D341Med (cell line): ENCODE results near the gene FRY.
A peak's percentile ranks its signal among the peaks of the same experiment; 100 is the strongest.

Experiments
- DNase-seq: peaks from one replicate; pipeline ENCODE4 v3.0.0; 2012; ENCODE audit warnings: low spot score

Gene FRY

DNA sequence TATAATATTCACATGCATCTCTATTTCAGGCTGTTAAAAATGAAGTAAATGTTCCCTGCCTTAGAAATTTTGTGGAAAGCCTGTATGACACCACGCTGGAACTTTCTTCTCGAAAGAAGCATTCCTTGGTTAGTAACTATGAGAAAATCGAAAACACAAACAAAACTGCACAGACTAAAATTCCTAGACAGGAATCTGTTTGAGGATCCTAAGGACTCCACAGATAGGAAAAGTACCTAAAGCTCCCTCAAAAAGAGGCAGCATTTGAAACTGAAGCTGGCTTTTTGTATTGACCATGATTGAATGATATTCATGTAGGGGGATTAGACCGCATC, 103.4 kb downstream of the FRY start:
- no peak for DNase-seq

DNA sequence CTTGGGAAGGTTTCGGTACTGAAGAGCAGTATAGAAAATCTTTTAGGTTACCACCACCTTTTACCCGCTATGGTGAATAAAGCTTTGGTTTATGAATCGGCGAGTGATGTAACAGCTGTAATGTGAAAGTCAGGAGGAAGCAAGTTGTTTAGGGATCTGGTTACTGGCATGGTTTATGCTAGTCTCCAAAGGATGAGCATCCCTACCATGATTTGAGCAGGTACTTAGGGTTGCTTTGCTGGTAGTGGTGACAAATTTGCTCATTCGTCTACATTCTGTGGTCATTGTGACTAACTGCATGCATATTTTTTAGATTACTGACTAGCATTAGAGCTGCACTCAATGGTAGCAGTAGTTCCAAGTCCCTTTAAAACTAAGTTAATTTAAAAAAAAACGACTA, 104.1 kb downstream of the FRY start:
- no peak for DNase-seq

DNA sequence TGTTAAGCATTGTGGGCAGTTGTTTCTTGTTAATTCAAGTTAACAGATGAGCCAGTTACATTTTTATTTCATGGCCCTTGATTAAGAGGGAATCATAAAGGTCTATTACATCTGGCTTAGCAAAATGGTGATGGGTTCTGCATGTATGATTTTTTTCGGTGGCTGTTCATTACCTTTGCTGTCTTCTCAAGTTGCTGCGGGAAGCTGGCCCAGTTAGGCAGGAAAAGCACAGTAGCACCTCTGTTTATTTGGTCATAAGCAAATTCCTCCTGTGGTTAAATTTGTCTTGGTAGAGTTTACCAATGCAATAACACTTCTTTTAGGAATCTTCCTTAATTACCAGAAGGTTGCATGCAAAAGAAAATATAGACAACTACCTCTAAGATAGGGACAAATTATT, 104.5 kb downstream of the FRY start:
- DNase-seq: no peak

DNA sequence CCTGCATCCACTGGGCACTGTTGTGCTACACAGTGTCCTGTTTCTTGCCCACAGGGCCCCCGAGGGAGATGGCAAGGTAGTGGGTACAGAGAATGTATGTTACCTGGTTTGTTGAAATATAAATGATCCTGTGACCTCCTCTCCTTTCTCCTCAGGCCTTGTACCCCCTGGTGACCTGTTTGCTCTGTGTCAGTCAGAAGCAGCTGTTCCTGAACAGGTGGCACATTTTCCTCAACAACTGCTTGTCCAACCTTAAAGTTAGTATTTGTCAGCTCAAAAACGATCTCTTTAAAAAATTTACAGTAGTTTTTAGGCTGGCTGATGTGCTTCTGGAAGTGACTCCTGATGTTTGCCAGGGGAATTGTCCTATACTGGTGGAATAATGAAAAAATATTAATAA, 105.1 kb downstream of the FRY start:
- DNase-seq: no peak

DNA sequence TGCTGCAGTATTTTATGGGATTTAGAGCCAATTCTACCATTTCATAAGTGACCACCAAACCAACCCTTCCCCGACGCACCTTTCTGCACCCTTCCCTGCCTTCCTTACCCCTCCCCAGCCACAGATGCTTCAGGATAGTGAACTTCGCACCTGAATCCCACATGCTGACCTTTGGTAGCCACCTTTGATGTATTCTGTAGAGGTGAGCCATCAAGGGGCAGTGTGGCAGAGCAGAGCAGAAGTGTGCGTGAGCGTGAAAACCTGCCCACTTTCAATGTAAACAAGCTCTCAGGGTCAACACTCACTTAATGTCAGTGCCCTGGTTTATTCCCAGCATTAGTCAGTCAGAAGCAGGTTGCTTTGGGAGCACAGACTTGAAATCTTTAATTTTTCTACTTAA, 107.7 kb downstream of the FRY start:
- DNase-seq: no peak

DNA sequence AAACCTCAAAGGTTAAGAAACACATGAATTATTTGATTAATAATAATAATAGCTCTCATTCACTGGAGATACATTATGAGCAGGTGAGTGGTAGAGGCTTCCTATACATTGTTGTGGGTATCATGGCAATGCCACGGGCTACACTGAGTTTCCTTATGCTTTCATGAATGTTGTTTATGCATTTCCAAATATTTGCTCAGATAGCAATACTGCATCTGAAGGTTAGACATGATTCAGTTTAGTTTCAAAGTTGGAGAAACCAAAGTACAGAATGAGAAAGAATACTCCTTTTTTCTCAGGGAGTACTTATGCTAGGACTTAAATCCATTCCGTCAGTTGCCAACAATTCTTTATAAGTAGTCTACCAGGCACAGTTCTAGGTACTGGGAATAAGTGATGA, 108.5 kb downstream of the FRY start:
- no peak for DNase-seq

DNA sequence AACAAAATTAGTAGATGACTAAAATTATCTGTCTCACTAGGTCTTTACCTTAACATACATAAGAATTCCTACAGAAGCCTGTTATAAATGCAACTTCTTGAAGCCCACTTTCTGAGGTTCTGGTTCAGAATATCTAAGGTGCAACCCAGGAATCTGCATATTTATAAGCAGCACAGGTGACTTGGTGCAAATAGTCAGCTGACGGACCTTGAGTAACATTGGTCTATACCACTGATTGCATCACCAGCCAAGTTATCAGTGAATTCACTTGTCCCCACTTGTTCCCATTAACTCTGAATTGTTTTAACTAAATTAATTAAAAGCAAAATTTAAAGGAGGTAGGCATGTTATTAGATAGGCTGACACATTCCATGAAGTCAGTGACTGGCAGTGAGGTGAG, 109.9 kb downstream of the FRY start:
- DNase-seq: no peak

DNA sequence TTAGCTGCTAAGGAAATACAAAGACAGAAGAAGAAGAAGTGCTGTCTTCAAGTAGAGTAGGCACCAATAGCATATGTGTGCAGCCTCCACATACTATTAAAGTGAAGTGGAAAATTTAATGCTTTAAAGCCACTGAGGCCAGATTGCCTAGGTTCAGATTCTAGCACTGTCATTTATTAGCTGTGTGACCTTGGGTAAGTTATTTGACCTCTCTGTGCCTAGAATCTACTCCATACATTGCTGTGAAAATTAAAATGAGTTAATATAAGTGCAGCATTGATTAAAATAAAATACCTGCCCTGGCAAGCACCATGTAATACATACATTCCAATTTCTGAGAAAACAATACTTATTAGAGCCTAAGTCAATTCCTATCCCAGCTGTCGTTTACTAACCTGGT, 110.5 kb downstream of the FRY start:
- no peak for DNase-seq

DNA sequence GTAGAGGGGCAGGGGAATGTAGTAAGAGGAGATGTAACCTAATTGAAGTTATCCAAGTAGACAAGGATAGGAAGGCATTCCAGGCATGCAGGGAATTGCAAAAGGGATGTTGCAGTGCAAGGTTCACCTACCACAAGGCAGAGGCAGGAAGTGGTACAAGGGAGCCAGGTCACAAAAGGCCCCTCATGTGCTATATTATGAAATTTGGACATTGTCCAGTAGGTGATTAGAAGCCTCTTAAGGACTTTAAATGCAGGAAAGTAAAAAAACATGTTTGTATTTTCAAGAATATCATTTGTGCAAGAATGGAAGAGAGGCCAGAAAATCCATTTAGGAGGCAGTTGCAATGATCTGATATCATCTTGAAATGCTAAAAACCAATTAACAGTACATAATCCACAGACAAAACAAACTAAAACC, 111.4 kb downstream of the FRY start:
- no peak for DNase-seq

DNA sequence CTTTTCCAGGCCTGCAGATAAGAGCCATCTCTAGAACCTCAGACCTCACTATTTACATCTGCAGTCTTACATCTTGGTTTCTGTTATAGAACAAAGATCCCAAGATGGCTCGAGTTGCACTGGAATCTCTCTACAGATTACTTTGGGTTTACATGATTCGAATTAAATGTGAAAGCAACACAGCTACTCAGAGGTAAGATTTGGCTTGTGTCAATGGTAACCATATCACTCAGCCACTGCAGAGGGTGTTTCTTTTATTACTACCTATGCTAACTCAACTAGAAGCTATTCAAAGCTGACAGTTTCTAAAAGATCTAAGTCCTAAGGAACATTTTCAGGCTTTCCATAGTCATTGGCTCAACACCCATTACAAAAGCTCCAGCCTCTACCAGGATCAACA, 115.6 kb downstream of the FRY start:
- DNase-seq: no peak

DNA sequence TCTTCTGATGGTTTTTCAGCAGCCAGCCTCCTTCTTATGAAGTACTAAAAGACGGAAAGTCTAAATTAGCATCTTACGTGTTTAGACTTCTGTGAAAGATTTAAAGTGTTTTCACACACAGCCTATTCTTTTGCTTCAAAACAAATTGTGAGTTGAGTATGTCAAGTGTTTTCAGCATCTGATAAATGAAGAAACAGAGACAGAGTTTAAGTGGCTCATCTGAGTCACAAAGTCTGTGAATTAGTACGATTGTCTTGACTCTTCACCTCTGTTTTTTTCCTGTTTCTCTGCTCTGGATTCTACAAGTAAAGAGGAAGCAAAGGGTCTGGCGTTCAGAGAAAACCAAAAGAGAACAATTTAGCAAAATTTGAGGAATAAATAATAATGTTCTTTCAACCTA, 116.4 kb downstream of the FRY start:
- no peak for DNase-seq

DNA sequence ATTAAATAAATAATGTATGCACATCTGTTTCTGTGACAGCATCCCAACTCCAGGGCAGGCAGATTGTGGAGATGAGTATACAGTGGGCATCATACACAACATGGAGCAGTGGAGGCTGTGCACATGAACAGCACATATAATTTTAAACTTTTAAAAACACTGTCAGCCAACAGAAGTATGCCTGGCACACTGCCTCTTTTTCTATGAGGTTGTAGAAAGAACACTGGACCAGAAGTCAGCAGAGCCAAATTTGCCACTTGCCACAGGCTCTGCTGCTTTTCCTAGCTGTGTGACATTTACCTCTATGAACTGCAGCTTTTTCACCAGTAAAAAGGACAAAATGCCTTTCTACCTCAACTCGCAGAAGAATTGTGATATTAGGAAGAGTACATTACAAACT, 118.7 kb downstream of the FRY start:
- no peak for DNase-seq

DNA sequence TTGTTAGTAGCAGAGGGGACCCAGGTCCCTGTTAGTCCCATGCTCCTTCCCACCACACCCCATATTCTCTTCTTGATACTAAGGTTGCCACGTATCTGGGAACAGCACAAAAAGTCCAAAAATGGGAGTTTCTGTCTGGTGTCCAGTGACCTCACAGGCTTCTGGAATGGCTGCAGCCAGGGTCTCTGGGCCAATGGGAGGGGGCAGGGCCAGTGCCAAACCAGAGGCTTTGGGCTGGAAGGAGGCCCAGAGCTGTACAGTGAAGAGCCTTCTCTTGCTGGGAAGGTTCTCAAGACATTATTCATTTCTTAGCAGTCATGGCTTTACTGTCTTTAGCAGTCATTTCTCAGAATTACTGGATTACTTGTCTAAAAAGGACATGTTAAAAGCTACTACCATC, 119.2 kb downstream of the FRY start:
- no peak for DNase-seq

DNA sequence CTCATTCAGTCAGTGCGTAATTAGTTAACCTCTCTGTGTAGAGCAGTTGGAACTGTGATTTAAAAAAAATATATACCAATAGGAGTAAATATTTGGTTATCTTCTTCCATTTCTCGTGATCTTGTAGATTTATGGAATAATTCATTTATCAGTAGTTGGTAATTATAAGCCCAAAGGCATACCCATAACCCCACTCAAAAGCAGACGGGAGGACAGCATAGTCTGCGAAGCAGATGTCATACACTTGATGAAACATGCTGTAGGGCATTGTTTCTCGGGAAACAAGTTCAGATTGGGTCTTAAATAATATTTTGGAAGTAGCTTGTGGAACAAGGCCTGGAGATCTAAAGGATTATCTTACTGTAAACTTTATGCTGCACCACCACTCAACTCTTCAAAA, 119.7 kb downstream of the FRY start:
- DNase-seq: no peak

DNA sequence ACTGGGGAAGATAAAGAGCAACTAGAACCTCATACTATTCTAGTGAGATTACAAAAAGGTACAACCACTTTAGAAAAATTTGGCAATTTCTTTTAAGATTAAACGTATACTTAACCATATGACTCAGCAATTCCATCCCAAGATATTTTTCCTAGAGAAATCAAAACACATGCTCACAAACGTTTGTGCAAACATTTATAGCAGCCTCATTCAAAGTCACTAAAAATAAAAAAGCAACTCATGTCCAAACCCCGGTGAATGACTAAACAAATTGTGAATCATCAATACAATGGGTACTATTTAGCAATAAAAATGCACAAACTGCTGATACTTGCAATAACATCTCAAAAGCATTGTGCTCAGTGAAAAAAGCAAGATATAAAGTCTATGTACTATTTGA, 121.5 kb downstream of the FRY start:
- no peak for DNase-seq

DNA sequence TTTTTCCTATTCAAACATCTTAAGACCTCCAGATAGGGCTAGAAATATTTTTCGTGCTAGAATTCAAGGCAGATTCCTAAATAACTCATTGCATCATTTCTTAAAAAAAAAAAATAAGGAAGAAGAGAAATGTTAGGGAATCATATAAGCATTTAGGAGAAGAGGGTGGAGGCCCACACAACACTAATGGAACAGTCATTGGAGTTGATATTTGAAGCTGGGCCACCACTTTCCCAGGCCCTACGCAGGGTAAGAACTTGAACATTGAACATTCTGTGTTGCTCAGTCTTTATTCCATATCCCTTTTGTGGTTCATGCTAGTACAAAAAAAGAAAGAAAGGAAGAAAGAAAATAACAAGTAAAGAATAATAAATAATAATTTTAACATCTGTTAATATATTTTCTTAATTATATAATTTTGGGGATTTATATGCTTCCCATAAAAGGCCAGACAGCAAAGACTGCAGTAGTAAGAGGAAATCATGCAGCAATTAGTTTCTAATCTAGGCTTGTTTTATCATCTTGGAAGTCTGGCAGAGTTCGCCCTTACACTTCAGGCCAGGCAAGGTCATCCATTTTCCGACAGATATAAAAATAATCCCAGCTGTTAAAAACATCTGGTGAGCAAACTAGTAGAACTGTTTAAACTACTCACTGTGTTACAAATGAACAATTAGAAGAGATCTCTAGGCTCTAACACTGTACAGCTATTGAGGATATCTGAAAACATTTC, 127.7 kb downstream of the FRY start:
- no peak for DNase-seq

DNA sequence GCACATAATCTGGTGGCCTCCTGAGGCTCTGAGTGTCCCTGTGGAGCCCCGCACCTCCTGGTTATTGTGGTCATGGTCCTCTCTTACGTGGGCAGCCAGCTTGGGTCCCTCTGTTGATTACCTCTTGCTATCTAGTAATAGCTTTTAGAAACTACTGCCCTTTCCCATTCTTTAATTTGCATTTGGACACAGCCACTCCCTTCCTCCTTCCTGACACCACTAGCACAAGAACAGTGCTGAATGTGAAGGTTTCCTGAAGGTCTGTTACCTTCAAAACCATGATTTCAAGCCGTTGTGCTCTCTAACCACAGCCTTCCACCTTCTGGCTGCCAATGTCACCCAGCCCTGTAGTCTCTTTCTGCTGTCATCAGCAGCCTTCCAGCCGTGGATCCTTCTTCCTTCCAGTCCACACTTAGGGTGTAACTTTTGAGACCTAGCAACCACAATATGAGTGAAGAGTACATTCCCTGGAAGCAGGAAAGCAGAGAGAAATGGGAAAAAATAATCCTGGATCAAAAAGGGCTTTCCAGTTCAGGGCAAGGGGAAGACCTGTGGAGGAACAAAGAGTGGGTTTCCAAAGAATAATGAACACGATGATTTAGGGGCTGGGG, 130.9 kb downstream of the FRY start:
- no peak for DNase-seq

DNA sequence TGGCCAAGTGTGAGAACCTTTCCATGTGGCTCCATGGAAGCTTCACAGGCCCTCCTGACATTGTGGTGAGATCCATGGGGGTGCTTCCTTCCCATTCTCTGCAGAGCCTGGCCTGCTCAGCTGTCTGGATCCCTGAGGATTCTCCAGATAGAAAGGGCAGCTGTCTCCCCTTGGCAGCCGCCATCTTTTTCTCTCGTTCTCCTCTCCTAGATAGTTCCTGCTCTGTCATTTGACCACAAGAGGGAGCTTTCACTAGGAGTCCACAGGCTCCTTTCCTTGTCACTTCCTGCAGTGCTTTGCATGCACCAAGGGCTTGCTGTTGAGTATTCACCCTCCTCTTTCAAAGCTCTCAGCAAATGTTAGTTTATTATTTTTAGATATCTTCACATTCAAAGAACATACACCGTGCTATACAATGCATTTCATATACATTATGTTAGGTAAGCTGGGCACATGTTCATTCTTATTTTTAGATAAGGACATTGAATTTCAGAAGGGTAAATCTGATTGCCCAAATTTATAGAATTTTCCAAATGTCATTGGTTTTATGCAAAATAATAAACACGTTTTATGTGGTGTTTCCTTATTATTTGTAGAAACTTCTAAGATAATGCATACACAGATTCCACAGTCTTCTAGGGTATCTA, 133.2 kb downstream of the FRY start:
- DNase-seq: peak; percentile 79

DNA sequence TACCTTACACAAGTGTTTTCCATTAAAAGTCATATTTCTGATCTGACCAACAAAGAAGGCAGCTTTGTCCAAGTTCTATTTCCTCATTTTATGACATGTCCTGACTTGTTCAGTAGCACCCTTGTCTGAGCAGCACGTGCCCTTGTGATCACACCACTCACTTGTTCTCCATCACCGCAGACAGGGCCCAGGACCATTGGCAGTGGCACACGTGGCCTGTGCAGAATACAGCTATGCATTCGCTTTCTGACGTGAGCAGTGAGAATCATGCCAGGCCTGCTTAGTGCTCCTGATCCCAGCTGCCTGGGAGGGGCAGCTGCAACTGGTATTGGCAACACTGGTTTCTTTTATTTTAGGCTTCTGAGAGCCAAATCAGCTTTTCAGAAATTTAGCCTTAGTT, 134.2 kb downstream of the FRY start:
- no peak for DNase-seq

DNA sequence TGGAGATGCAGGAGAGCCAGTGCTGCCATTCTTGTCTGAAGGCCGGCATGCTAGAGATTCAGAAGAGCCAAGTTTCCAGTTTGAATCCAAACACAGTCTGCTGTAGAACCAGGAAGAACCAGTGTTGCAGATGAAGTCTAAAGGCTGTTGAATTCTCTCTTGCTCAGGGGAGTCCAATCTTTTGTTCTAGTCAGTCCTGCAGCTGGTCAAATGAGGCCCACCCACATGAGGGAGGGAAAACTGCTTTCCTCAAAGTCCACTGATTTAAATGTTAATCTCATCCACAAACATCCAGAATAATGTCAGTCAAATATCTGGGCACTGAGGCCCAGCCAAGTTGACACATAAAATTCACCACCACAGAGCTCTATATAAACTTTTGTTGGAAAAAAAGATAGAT, 136.6 kb downstream of the FRY start:
- DNase-seq: no peak

DNA sequence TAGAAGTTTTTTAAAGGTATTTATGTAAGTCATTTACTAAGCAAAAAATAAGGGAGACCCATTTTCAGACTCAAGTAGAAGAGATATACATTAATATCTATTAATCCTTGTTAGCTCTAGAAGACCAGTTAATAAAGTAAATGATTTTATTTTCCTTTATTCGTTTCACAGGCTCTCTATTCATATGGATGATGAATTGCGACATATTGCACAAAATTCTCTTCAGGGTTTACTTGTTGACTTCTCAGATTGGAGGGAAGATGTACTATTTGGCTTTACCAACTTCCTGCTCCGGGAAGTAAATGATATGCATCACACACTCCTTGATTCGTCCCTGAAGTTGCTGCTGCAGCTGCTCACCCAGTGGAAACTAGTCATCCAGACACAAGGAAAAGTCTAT, 139.3 kb downstream of the FRY start:
- no peak for DNase-seq

DNA sequence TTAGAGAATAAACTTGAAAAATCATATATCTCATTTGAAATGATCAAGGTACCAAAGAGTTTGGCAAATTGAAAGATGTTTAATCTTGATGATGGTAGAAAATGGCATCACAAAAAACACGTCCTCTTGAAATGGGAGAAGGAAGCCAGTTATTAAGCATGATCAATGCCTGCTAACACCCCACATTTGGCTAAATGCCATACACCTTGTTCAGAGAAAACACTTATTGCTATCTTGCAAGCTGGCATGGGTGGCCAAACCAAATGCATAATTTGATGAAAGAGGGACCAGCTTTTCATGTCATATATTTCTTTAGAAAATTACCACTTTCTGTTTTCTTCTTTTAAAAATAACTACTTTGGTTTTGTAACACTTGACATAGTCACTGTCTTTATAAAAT, 142.3 kb downstream of the FRY start:
- DNase-seq: no peak

DNA sequence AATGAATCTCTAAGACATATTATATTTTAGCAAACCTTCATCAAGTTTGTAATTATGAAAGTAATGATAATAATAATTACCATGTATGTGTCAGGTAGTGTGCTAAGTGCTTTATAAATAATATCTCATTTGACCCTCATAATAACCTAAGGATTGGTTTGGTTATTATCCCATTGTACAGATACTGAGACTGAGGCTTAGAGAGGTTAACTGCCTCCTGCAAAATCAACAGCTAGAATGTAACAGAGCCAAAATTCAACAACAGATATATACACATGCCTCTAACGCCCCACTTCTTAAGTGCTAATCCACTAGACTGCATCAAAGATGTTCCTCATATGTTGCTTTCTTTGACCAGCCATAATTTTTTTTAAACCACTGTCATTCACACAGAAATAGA, 142.8 kb downstream of the FRY start:
- DNase-seq: no peak

DNA sequence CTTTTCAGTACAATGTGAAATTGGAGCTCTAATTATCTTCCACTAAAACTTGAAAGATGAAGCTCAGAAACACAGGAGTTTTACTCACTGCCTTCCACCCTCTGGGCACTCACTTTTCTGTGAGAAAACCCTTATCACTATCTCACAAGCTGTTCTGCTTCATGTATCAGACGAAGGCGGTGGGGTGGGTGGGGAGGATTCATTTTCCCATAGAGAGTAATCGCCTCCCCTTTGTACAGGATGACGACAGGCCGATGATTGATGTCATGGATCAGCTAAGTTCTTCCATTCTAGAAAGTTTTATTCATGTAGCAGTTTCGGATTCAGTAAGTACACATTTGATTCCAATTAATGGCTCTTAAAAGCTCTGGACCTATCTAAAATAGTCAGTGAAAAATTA, 143.7 kb downstream of the FRY start:
- no peak for DNase-seq
